Body of pancreas (tissue), 4 donors: ENCODE results near the gene ACVR1.

Experiments
- CTCF ChIP-seq, 7 experiments: fragments of 450-650 bp in 4 of 7; fragments of 200-600 bp in 3 of 7; sonication (generic) in 3 of 7; IDR thresholded peaks; one replicate each; pipeline ENCODE4 v1.5.1; 2016 to 2019; ENCODE audit warnings: antibody characterized with exemption in 7 of 7
- POLR2A ChIP-seq, 3 donors: fragments of 450-650 bp; IDR thresholded peaks; one replicate each; pipeline ENCODE4 v1.6.1; 2016; ENCODE audit warnings: antibody characterized with exemption in 3 of 3, mild to moderate bottlenecking in 2 of 3

- TF ChIP-seq CTCF (IDR thresholded peaks at IDR 0.05) (no peak), POLR2A (IDR thresholded peaks at IDR 0.05) (no peak)
Measured at GRCh38 chr2:157732596-157732995, 143.5 kb downstream of the ACVR1 start.
